T-cell (primary cell): ENCODE data around the gene RHBDD3. TPM values are rescaled to one million over a fixed set of nuclear protein-coding genes. Genes with fewer than 3 reads are reported as not detected.

ENCODE experiments used
- ATAC-seq, 4 experiments: fragments of 200-7000 bp in 3 of 4; fragments of 150-1000 bp in 1 of 4; cut with Tn5 transposase; replicated peaks in 1 of 4; 1 replicate in 3 of 4; 2 replicates in 1 of 4; pipeline ENCODE4 v1.10.0; 2021; ENCODE audit warnings: moderate library complexity in 3 of 4, mild to moderate bottlenecking in 2 of 4, moderate number of reproducible peaks in 1 of 4
- CTCF ChIA-PET, 2 donors: fragments of 300-600 bp; sonication (Branson Sonifier 250); formaldehyde crosslinking; loops; one replicate each; lab custom pipeline; 2022; ENCODE audit warnings: antibody characterized with exemption in 2 of 2; lab: Charles Lee
- POLR2A ChIA-PET, 2 donors: fragments of 300-600 bp; sonication (Branson Sonifier 250); formaldehyde crosslinking; loops; one replicate each; lab custom pipeline; 2022; ENCODE audit warnings: antibody characterized with exemption in 2 of 2; lab: Charles Lee
- DNase-seq, 35 experiments: peaks; one replicate each; pipeline versions ENCODE4 v3.0.0 to v3.0.0-alpha.2; 2013 to 2023
- H3K27ac ChIP-seq: one replicate; pipeline ENCODE4 v1.5.1; 2013; ENCODE audit warnings: low read length
- H3K27me3 ChIP-seq, 2 experiments: replicated peaks in 1 of 2; 1 replicate in 1 of 2; 2 replicates in 1 of 2; pipeline versions ENCODE4 v1.6.1 to v1.7.0; 2013; ENCODE audit warnings: low read length in 1 of 2, mixed read lengths in 1 of 2; ENCODE audit not compliant: control insufficient read depth in 2 of 2, insufficient read depth in 2 of 2; ENCODE audit errors: extremely low read depth in 1 of 2
- H3K36me3 ChIP-seq, 2 donors: 1 replicate in 1 of 2; 2 replicates in 1 of 2; pipeline versions ENCODE4 v1.6.1 to v1.7.0; 2013; ENCODE audit warnings: low read length in 1 of 2; ENCODE audit not compliant: control insufficient read depth in 2 of 2, insufficient read depth in 1 of 2; ENCODE audit errors: extremely low read depth in 1 of 2
- H3K4me1 ChIP-seq, 2 experiments: 1 replicate in 1 of 2; 2 replicates in 1 of 2; pipeline versions ENCODE4 v1.6.1 to v1.7.0; 2013; ENCODE audit warnings: low read length in 2 of 2, mixed read lengths in 1 of 2; ENCODE audit not compliant: insufficient read depth in 2 of 2, control insufficient read depth in 1 of 2; ENCODE audit errors: extremely low read depth in 1 of 2
- H3K4me3 ChIP-seq, 2 donors: 1 replicate in 1 of 2; 2 replicates in 1 of 2; pipeline versions ENCODE4 v1.5.1 to v1.7.0; 2013; ENCODE audit warnings: mild to moderate bottlenecking in 2 of 2, low read length in 1 of 2, moderate library complexity in 1 of 2; ENCODE audit not compliant: control insufficient read depth in 1 of 2; ENCODE audit errors: extremely low read depth in 1 of 2
- H3K9me3 ChIP-seq: 2 replicates; pipeline ENCODE4 v1.7.0; 2013
- H3K27ac Mint-ChIP-seq, 2 donors: one replicate each; pipeline ENCODE4 v1.8.0; 2020 to 2021; ENCODE audit warnings: mild to moderate bottlenecking in 2 of 2, mixed read lengths in 2 of 2
- H3K27me3 Mint-ChIP-seq, 2 donors: one replicate each; pipeline ENCODE4 v1.8.0; 2021 to 2022; ENCODE audit warnings: mixed read lengths in 2 of 2
- H3K36me3 Mint-ChIP-seq: one replicate; pipeline ENCODE4 v1.8.0; 2021; ENCODE audit warnings: mixed read lengths
- H3K4me1 Mint-ChIP-seq, 3 donors: one replicate each; pipeline ENCODE4 v1.8.0; 2020 to 2022; ENCODE audit warnings: mixed read lengths in 3 of 3, mild to moderate bottlenecking in 1 of 3
- H3K4me3 Mint-ChIP-seq, 3 donors: one replicate each; pipeline ENCODE4 v1.8.0; 2020 to 2022; ENCODE audit warnings: mild to moderate bottlenecking in 3 of 3, mixed read lengths in 3 of 3, moderate library complexity in 3 of 3
- H3K9me3 Mint-ChIP-seq, 3 donors: one replicate each; pipeline ENCODE4 v1.8.0; 2020 to 2022; ENCODE audit warnings: mixed read lengths in 3 of 3
- WGBS: methylation state at CpG from one replicate; pipeline ENCODE4 v1.1.5; 2013; ENCODE audit warnings: missing lambda C conversion rate; ENCODE audit not compliant: insufficient coverage; 5-methylcytosine and 5-hydroxymethylcytosine counted together
- total RNA-seq, 35 experiments: library from RNA in 6 of 35; stranded (reverse) in 6 of 35; fragments of 120-200 nt in 1 of 35; gene quantifications; one replicate each; pipeline versions ENCODE4 v1.2.1 to v1.2.4 and lab custom pipeline; 2013 to 2026

RHBDD3 gene
- total RNA-seq, 5 donors from 2014 or later (not counting 1 experiment from before 2014, with no cell fraction given), result 14.1 to 25.4 (median 22.1) TPM

DNA sequence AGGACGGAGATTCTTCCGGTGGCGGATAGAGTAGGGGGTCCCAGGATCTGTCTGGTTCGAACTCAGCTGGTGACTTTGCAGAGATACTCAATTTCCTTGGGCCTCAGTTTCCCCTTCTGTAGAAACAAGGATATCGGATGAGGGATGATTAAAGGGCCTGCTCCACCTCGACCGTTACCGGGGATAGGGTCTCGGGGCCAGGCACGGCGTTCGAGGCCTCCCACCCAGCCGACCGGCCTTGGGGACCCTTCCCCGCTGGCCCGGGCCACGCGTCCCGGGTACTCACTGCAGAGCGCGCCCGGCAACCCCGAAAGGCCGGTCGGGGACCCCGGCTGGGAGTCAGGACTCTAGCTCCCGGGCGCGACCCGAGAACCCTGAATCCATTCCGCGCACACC lies 321 bp downstream of the RHBDD3 start:
- peak overlapping the region; percentile 98 for H3K27ac Mint-ChIP-seq
- peak in 2 of 4 experiments; percentile 40 to 43 for ATAC-seq
- Histone ChIP-seq H3K4me3 (peak overlapping the region; percentile 92 to 99), H3K27me3 (no peaks in the 10 kb centered on the region), H3K36me3 (peaks cover 15 to 20% of the 10 kb centered on the region in 2 donors), H3K27ac (peak overlapping the region; percentile 99), H3K4me1 (peaks cover 34 to 37% of the 10 kb centered on the region in 2 experiments), H3K9me3 (no peaks in the 10 kb centered on the region)
- DNase-seq, result no peak
- peaks cover 19% of the 10 kb centered on the region for H3K36me3 Mint-ChIP-seq
- peaks cover 48 to 52% (median 50%) of the 10 kb centered on the region in 3 donors for H3K4me1 Mint-ChIP-seq
- H3K9me3 Mint-ChIP-seq, result no peaks in the 10 kb centered on the region
- H3K4me3 Mint-ChIP-seq, result peak overlapping the region; percentile 92 to 96 (median 95)
- no peaks in the 10 kb centered on the region for H3K27me3 Mint-ChIP-seq
- under 1% methylated on average over 31 of the region's 32 CpGs for WGBS
- ChIA-PET CTCF (no interaction called here), POLR2A (no interaction called here)

DNA sequence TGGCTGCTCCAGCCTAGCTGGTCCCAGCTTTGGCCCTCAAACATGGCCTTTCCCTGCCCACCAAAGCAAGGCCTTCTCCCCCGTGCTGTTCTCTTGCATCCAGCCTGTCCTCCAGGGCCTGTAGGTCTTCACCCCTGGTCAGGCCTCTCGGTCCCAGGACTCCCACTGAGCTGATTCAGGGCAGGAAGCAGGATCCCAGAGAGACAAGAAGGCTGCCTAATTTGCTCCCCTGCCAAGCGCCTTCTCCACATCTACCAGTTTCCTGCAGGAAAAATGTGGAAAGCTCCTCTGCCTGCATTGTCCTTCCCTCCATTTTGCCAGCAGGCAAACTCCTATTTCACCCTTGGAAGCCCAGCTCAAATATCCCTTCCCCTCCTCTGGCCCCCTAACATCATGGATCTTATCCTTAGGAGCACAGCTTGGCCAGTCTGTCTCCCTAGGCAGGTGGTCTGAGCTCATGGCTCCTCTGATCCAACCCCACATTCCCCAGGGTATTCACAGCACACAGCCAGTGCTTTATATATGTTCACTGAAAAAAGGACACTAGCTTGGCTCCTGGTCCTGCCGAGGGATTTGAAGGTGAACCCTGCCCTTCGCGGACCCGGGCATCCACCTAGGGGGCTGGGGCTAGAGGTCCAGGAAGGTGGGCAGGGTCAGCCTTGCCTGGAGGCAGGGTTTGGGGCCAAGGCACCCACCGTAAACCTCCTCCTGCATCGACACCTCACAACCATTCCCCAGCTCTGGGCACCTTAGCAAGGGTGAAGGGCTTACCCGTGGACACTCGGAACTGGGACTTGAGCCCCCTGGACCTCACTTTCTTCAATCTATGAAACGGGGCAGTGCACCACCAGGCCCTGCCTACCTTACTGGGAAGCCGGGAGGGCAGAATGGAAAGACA lies 968 bp downstream of the RHBDD3 start:
- H3K4me3 Mint-ChIP-seq, result peak overlapping the region; percentile 92 to 96 (median 95)
- H3K27ac Mint-ChIP-seq, result peak overlapping the region; percentile 76
- no peaks in the 10 kb centered on the region for H3K27me3 Mint-ChIP-seq
- Histone ChIP-seq H3K27ac (no peak overlapping the region), H3K9me3 (no peaks in the 10 kb centered on the region), H3K27me3 (no peaks in the 10 kb centered on the region), H3K4me1 (peaks cover 32 to 37% of the 10 kb centered on the region in 2 experiments), H3K4me3 (peak overlapping the region; percentile 92 to 99), H3K36me3 (peaks cover 15 to 18% of the 10 kb centered on the region in 2 donors)
- no peak for ATAC-seq
- POLR2A ChIA-PET, result no interaction called here
- 42% methylated on average over 10 of the region's 13 CpGs for WGBS
- CTCF ChIA-PET, result no interaction called here
- no peaks in the 10 kb centered on the region for H3K9me3 Mint-ChIP-seq
- H3K36me3 Mint-ChIP-seq, result peaks cover 13% of the 10 kb centered on the region
- peak in 1 of 35 experiments; percentile 16 for DNase-seq
- peaks cover 42 to 46% (median 43%) of the 10 kb centered on the region in 3 donors for H3K4me1 Mint-ChIP-seq

DNA sequence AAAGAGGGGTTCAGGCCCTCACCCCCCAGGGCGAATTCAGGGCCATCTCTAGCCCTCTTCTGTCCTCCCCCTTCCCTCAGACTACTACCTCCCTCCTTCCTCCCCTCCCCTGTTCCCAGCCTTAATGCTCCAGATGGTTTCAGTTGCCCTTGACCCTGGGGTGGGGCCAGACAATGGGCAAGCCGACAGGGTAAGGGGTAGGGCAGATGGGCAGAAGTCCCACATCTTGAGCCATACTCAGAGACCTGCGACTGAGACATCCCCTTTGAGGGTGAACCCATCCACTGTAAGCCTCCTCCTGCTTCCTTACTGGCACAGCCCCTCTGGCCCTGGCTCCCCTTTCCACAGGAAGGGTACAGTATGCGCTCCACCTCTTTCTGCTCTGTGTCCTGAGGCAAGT lies 1.9 kb downstream of the RHBDD3 start:
- POLR2A ChIA-PET, result no interaction called here
- Mint-ChIP-seq H3K27me3 (no peaks in the 10 kb centered on the region), H3K36me3 (peaks cover 9% of the 10 kb centered on the region), H3K4me1 (peaks cover 33 to 38% (median 35%) of the 10 kb centered on the region in 3 donors), H3K27ac (no peak overlapping the region), H3K4me3 (peak overlapping the region in 2 of 3 donors; percentile 95 to 96), H3K9me3 (no peaks in the 10 kb centered on the region)
- Histone ChIP-seq H3K36me3 (peaks cover 13 to 15% of the 10 kb centered on the region in 2 donors), H3K27ac (no peak overlapping the region), H3K9me3 (no peaks in the 10 kb centered on the region), H3K4me1 (peaks cover 23 to 33% of the 10 kb centered on the region in 2 experiments), H3K4me3 (no peak overlapping the region), H3K27me3 (no peaks in the 10 kb centered on the region)
- 94% methylated on average over 2 of the region's 4 CpGs for WGBS
- ATAC-seq (no peak), DNase-seq (no peak)
- CTCF ChIA-PET, result no interaction called here

DNA sequence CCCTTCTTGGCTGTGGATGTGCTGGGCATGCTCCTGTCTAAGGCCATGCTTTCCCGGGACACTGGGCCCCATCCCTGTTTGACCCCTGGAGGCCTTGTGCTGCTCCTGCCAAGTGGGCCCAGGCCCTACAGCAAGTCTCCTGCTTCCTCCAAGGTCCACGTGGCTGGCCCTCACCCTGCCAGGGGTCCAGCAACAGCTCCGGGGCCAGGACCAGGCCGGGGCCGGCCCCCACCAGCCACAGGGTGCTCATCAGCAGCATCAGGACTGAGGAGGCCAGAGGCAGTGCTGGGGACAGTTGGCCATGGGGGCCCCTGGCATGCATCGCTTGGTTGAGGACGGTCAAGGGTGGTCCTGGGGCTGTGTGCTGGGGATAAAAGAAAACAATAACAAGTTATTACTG lies 2.5 kb downstream of the RHBDD3 start:
- Mint-ChIP-seq H3K27ac (no peak overlapping the region), H3K4me1 (peaks cover 27 to 31% (median 28%) of the 10 kb centered on the region in 3 donors), H3K36me3 (peaks cover 9% of the 10 kb centered on the region), H3K9me3 (no peaks in the 10 kb centered on the region), H3K27me3 (no peaks in the 10 kb centered on the region), H3K4me3 (no peak overlapping the region)
- H3K27me3 ChIP-seq, result no peaks in the 10 kb centered on the region
- no peak for DNase-seq
- no peak overlapping the region for H3K27ac ChIP-seq
- POLR2A ChIA-PET, result no interaction called here
- H3K4me3 ChIP-seq, result no peak overlapping the region
- CTCF ChIA-PET, result interaction anchor here in 1 of 2 donors (0.6 kb wide), 1 partner anchor 582 kb away, joined by 3 read pairs; no protein-coding TSS in a partner anchor
- WGBS, result 100% methylated on average over 5 of the region's 7 CpGs
- H3K36me3 ChIP-seq, result peaks cover 13 to 15% of the 10 kb centered on the region in 2 donors
- ATAC-seq, result no peak
- H3K9me3 ChIP-seq, result no peaks in the 10 kb centered on the region
- peaks cover 21 to 28% of the 10 kb centered on the region in 2 experiments for H3K4me1 ChIP-seq

DNA sequence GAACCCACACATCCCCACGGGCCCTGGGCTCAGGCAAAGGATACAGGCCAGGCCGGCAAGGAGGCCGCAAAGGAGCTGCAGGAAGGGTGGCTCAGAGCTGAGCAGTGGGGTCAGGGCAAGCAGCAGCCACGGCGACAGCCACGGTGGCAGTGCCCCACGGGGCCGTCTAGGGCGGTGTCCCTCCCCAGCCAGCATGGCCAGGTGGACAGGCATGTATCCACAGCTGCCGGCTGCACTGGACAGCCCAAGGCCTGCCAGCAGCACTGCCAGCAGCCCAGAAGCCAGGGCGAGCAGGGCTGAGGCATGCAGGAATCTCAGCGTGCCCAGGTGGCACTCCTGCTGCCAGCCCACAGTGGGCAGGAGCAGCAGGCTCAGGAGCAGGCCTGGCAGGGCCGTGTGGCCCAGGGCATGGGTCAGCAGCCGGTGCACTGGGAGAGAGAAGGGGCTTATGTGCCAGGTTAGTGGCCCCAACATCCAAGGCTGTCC lies 3.9 kb downstream of the RHBDD3 start:
- Mint-ChIP-seq H3K36me3 (no peaks in the 10 kb centered on the region), H3K4me3 (no peak overlapping the region), H3K27ac (no peak overlapping the region), H3K4me1 (peaks cover 15 to 18% (median 16%) of the 10 kb centered on the region in 3 donors), H3K27me3 (no peaks in the 10 kb centered on the region), H3K9me3 (no peaks in the 10 kb centered on the region)
- CTCF ChIA-PET, result no interaction called here
- DNase-seq (no peak), ATAC-seq (no peak)
- H3K9me3 ChIP-seq, result no peaks in the 10 kb centered on the region
- no peak overlapping the region for H3K27ac ChIP-seq
- 94% methylated on average over 13 of the region's 14 CpGs for WGBS
- H3K4me3 ChIP-seq, result no peak overlapping the region
- H3K36me3 ChIP-seq, result peaks cover 7 to 21% of the 10 kb centered on the region in 2 donors
- H3K27me3 ChIP-seq, result no peaks in the 10 kb centered on the region
- H3K4me1 ChIP-seq, result peaks cover 11 to 14% of the 10 kb centered on the region in 2 experiments
- POLR2A ChIA-PET, result no interaction called here

DNA sequence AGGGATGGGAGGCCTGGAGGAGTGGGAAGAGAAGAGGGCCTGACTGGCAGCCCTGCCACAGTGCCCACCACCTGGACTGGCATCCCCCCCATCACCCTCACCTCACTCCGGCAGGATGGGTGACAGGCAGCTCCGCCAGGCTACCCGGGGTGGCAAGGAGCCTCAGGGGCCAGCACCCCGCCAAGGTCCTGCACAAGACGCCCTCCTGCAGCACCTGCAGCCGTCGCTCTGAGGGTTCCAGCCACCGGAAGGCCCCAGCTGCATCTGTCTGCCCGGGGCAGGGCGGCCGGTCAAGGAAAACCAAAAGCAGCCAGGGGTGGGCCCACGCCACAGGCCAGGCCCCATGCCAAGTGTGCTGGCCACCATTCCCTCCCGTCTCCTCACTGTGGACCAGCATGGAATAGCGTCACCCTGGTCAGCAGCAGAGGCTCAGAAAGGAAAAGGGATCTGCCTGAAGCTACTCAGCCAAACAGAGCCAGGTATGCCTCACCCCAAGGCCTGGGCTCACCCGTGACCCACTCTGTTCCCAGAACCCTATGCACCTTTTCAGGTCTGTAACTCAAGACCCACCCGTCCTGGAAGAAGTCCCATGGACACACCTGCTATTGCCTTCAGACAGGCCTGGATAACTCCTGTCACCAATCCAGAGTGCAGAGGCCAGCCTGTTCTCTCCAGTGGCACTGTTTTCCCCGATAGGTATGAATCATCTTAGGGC lies 7.0 kb downstream of the RHBDD3 start:
- DNase-seq (no peak), ATAC-seq (no peak)
- Histone ChIP-seq H3K36me3 (peaks cover 7 to 21% of the 10 kb centered on the region in 2 donors), H3K4me3 (no peak overlapping the region), H3K27ac (no peak overlapping the region), H3K27me3 (peaks cover 0 to 6% of the 10 kb centered on the region in 2 experiments), H3K4me1 (peaks cover 0 to under 1% of the 10 kb centered on the region in 2 experiments), H3K9me3 (no peaks in the 10 kb centered on the region)
- Mint-ChIP-seq H3K4me1 (peaks cover 2 to 6% (median 5%) of the 10 kb centered on the region in 3 donors), H3K36me3 (no peaks in the 10 kb centered on the region), H3K9me3 (no peaks in the 10 kb centered on the region), H3K4me3 (no peak overlapping the region), H3K27me3 (no peaks in the 10 kb centered on the region), H3K27ac (no peak overlapping the region)
- WGBS, result 92% methylated on average over 17 of the region's 17 CpGs
- ChIA-PET POLR2A (no interaction called here), CTCF (interaction anchor here in 1 of 2 donors (0.6 kb wide), 1 partner anchor 99 kb away, joined by 3 read pairs; no protein-coding TSS in a partner anchor)
